WERI-Rb-1 (cell line): Measurements from ENCODE around the gene TRPT1.

ENCODE experiments used
- DNase-seq: peaks from one replicate; pipeline ENCODE4 v3.0.0-alpha.2; 2020
- H3K27ac ChIP-seq: fragments of 250-450 bp; sonication (Bioruptor Pico); 2 replicates; pipeline ENCODE4 v1.5.1; 2020; ENCODE audit warnings: mild to moderate bottlenecking, moderate library complexity
- H3K27me3 ChIP-seq: fragments of 250-450 bp; sonication (Bioruptor Pico); 2 replicates; pipeline ENCODE4 v1.5.1; 2021; ENCODE audit warnings: mild to moderate bottlenecking, low read depth, moderate library complexity; ENCODE audit not compliant: insufficient read depth, severe bottlenecking
- H3K36me3 ChIP-seq: fragments of 250-450 bp; sonication (Bioruptor Pico); 2 replicates; pipeline ENCODE4 v1.5.1; 2020; ENCODE audit warnings: mild to moderate bottlenecking, moderate library complexity
- H3K4me3 ChIP-seq: 2 replicates; pipeline ENCODE4 v1.5.1; 2011; ENCODE audit warnings: low read depth, mild to moderate bottlenecking, control low read depth, low read length
- H3K9me3 ChIP-seq: fragments of 250-450 bp; sonication (Bioruptor Pico); 2 replicates; pipeline ENCODE4 v1.5.1; 2021; ENCODE audit warnings: mild to moderate bottlenecking, moderate library complexity; ENCODE audit not compliant: severe bottlenecking
- TF ChIP-seq, protein P1 (sequence below): IDR thresholded peaks from 2 replicates; pipeline ENCODE4 v1.5.1; 2011; ENCODE audit warnings: low read depth, mild to moderate bottlenecking, control low read depth, inconsistent platforms, low read length

Gene TRPT1

DNA sequence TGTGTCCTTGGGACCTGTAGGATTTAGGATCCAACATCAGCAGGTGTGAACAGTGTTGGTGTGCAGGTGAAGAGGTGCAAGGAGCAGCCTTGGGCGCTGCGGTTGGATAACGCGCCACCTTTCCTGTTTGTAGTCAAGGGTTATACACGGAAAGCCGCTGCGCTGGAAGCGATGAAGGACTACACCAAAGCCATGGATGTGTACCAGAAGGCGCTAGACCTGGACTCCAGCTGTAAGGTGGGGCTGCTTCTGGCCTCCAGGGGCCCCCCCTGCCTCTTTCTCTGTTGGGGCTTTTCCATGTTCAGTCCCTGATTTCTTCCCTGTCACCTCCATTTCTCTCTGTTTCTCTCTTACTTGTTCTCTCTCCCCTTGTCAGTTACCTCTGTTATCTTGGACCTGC, 23.0 kb downstream of the TRPT1 start:
- H3K27ac ChIP-seq: no peak overlapping the region
- TF ChIP-seq, protein P1, sequence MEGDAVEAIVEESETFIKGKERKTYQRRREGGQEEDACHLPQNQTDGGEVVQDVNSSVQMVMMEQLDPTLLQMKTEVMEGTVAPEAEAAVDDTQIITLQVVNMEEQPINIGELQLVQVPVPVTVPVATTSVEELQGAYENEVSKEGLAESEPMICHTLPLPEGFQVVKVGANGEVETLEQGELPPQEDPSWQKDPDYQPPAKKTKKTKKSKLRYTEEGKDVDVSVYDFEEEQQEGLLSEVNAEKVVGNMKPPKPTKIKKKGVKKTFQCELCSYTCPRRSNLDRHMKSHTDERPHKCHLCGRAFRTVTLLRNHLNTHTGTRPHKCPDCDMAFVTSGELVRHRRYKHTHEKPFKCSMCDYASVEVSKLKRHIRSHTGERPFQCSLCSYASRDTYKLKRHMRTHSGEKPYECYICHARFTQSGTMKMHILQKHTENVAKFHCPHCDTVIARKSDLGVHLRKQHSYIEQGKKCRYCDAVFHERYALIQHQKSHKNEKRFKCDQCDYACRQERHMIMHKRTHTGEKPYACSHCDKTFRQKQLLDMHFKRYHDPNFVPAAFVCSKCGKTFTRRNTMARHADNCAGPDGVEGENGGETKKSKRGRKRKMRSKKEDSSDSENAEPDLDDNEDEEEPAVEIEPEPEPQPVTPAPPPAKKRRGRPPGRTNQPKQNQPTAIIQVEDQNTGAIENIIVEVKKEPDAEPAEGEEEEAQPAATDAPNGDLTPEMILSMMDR: no peak
- no peak for DNase-seq
- H3K36me3 ChIP-seq: peaks cover 93% of the 10 kb centered on the region
- no peak overlapping the region for H3K4me3 ChIP-seq
- no peaks in the 10 kb centered on the region for H3K9me3 ChIP-seq
- H3K27me3 ChIP-seq: no peaks in the 10 kb centered on the region

- no peak for DNase-seq
- TF ChIP-seq, protein P1: no peak
- Histone ChIP-seq H3K27ac (no peak overlapping the region), H3K9me3 (no peaks in the 10 kb centered on the region), H3K36me3 (peaks cover 95% of the 10 kb centered on the region), H3K4me3 (no peak overlapping the region), H3K27me3 (no peaks in the 10 kb centered on the region)
Measured at GRCh38 chr11:64201543-64201942, 24.4 kb downstream of the TRPT1 start.

DNA sequence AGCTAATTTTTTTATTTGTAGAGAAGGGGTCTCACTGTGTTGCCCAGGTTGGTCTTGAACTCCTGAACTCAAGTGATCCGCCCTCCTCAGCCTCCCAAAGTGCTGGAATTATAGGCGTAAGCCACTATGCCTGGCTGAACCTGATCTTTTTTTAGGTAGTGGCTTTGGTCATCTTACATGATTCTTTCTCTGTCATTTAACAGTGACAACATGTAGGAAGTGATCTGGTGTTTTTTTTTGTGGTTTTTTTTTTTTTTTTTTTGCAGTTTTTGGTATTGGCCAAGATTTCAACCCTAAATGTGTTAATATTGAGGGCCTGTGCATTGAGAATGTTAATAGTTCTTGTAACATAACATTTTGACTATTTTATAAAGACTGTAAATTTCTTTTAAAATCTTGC, 27.5 kb downstream of the TRPT1 start:
- no peak for DNase-seq
- H3K36me3 ChIP-seq: peaks cover 95% of the 10 kb centered on the region

DNA sequence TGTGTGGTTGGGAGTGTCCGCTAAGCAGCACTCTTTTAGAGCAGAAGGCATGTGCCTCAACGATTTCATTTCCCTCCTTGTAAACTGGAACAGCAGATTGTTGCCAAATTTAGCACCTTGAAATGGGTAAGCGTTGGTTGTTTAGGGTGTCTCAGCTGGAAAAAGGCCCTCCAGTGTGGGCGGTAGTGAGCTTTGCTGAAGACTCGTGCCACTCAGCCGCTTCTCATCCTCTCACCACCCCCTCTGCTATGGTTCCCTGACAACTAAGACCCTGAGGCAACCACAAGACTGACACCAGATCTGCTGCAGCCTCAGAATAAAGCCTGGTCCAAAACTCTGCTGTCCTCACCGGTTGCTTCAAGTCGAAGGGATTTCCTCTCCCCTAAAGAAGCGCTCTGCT, 29.4 kb downstream of the TRPT1 start:
- Histone ChIP-seq H3K36me3 (peaks cover 96% of the 10 kb centered on the region), H3K4me3 (no peak overlapping the region), H3K27ac (no peak overlapping the region), H3K27me3 (no peaks in the 10 kb centered on the region), H3K9me3 (no peaks in the 10 kb centered on the region)
- no peak for DNase-seq
- TF ChIP-seq, protein P1: no peak

More for the DNA sequence above, 27.5 kb downstream of the TRPT1 start:
- H3K9me3 ChIP-seq: no peaks in the 10 kb centered on the region
- no peak overlapping the region for H3K4me3 ChIP-seq
- no peaks in the 10 kb centered on the region for H3K27me3 ChIP-seq
- H3K27ac ChIP-seq: no peak overlapping the region
- TF ChIP-seq, protein P1: no peak

- H3K4me3 ChIP-seq: no peak overlapping the region
- no peaks in the 10 kb centered on the region for H3K27me3 ChIP-seq
- H3K9me3 ChIP-seq: no peaks in the 10 kb centered on the region
- no peak overlapping the region for H3K27ac ChIP-seq
- TF ChIP-seq, protein P1: no peak
- no peak for DNase-seq
- peaks cover 88% of the 10 kb centered on the region for H3K36me3 ChIP-seq
Measured at GRCh38 chr11:64192434-64192833, 33.6 kb downstream of the TRPT1 start.

DNA sequence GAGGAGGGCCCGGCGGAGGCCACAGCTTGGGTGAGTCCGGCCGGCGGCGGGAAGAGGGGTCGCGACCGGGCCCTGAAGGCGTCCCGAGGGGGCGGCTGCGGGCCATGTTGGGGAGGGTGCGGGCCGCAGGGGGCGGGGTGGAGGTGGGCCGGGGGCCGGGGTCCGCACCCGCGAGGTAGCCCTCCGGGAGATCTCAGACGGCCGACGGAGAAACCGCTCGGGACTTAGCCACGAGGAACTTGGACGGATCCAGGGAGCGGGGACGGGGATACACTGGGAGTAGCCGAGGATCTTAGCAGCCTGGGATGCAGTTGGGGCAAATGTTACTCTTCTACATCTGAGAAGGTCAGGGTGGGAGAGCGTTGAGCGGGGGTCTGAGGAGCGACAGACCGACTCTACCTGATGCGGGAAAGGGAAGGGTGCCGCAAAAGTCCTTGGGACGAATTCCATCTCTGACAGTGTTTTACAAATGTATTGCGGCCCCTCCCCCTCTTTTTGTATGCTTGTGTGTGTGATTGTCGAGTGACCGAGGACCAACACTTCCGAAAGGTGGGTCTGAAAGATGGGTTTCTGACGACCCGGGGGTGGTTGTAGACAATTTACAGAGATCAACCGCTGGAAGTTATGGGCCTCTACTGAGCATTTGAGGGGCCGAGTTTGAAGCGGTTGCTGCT, 39.4 kb downstream of the TRPT1 start:
- Histone ChIP-seq H3K4me3 (no peak overlapping the region), H3K27ac (no peak overlapping the region; the same call in 1 of the 2 replicates), H3K9me3 (no peaks in the 10 kb centered on the region), H3K36me3 (peaks cover 30% of the 10 kb centered on the region), H3K27me3 (no peaks in the 10 kb centered on the region)
- TF ChIP-seq, protein P1: no peak
- peak; percentile 26 for DNase-seq
